Suprapubic skin (tissue), 4 donors: ENCODE results near the gene CASK. TPM values are rescaled to one million over a fixed set of nuclear protein-coding genes. Genes with fewer than 3 reads are reported as not detected.

Experiments used
- total RNA-seq, 4 donors: library from RNA; depleted of rRNA; stranded (reverse); fragments of >200 nt; gene quantifications; one replicate each; pipeline ENCODE4 v1.1.0, GENCODE V29; 2016

The CASK gene
- total RNA-seq, 4 donors from 2014 or later: 19.4 to 28.6 (median 25.3) TPM

Other genes with a start within 250 kb of the CASK start
- 1 to 10 TPM; 1.7 to 2.7 (median 1.8) TPM for gene GPR34, start 234.6 kb downstream of the CASK start, total RNA-seq
- gene GPR82, start 199.4 kb downstream of the CASK start, total RNA-seq: under 1 TPM in 1 of 4 donors, not detected in 3; 0.18 TPM